DND-41 (cell line): ENCODE data around the gene SEMA3D.

Source experiments
- EZH2 ChIP-seq: IDR thresholded peaks from 3 replicates; pipeline ENCODE4 v1.6.1; 2012; ENCODE audit warnings: borderline replicate concordance, low read depth, mild to moderate bottlenecking, moderate library complexity, low read length, inconsistent platforms; ENCODE audit not compliant: severe bottlenecking
- TF ChIP-seq, protein P1 (sequence below): IDR thresholded peaks from 2 replicates; pipeline ENCODE4 v1.5.1; 2012; ENCODE audit warnings: borderline replicate concordance, low read length, moderate library complexity, mild to moderate bottlenecking; ENCODE audit not compliant: poor library complexity, severe bottlenecking; ENCODE audit errors: extremely low read depth

GRCh38 chr7:85164376-85164775 lies 22.5 kb downstream of the SEMA3D start:
- TF ChIP-seq, protein P1, sequence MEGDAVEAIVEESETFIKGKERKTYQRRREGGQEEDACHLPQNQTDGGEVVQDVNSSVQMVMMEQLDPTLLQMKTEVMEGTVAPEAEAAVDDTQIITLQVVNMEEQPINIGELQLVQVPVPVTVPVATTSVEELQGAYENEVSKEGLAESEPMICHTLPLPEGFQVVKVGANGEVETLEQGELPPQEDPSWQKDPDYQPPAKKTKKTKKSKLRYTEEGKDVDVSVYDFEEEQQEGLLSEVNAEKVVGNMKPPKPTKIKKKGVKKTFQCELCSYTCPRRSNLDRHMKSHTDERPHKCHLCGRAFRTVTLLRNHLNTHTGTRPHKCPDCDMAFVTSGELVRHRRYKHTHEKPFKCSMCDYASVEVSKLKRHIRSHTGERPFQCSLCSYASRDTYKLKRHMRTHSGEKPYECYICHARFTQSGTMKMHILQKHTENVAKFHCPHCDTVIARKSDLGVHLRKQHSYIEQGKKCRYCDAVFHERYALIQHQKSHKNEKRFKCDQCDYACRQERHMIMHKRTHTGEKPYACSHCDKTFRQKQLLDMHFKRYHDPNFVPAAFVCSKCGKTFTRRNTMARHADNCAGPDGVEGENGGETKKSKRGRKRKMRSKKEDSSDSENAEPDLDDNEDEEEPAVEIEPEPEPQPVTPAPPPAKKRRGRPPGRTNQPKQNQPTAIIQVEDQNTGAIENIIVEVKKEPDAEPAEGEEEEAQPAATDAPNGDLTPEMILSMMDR, result no peak
- TF ChIP-seq EZH2, result no peak
